HL-60 (cell line): Measurements from ENCODE around the gene GSTM1.

ENCODE experiments used
- DNase-seq, 2 experiments: peaks; one replicate each; pipeline ENCODE4 v3.0.0-alpha.2; 2010 to 2020; ENCODE audit warnings: low read depth in 1 of 2, low spot score in 1 of 2
- H3K27ac ChIP-seq: fragments of 250-450 bp; sonication (Bioruptor Pico); replicated peaks from 2 replicates; pipeline ENCODE4 v1.5.1; 2020; ENCODE audit warnings: mild to moderate bottlenecking, moderate library complexity
- H3K27me3 ChIP-seq: fragments of 250-450 bp; sonication (Bioruptor Pico); 2 replicates; pipeline ENCODE4 v1.5.1; 2021; ENCODE audit warnings: mild to moderate bottlenecking, moderate library complexity; ENCODE audit not compliant: insufficient read depth, poor library complexity, severe bottlenecking
- H3K4me3 ChIP-seq: replicated peaks from 2 replicates; pipeline ENCODE4 v1.5.1; 2011; ENCODE audit warnings: mild to moderate bottlenecking, control low read depth, low read length; ENCODE audit not compliant: insufficient read depth
- GABPA ChIP-seq: IDR thresholded peaks from 2 replicates; pipeline ENCODE4 v1.6.1; 2012; ENCODE audit warnings: low read depth
- POLR2AphosphoS5 ChIP-seq: IDR thresholded peaks from 2 replicates; pipeline ENCODE4 v1.6.1; 2012; ENCODE audit warnings: low read depth
- SPI1 ChIP-seq: IDR thresholded peaks from 2 replicates; pipeline ENCODE4 v1.6.1; 2012; ENCODE audit warnings: low read depth, mild to moderate bottlenecking, borderline replicate concordance
- TF ChIP-seq, protein P1 (sequence below): IDR thresholded peaks from one replicate; pipeline ENCODE4 v1.5.1; 2011; ENCODE audit warnings: low read length, control low read depth, inconsistent platforms; ENCODE audit not compliant: insufficient read depth
- TF ChIP-seq, protein P2 (sequence below): IDR thresholded peaks from 2 replicates; pipeline ENCODE4 v1.6.1; 2012; ENCODE audit warnings: low read depth; ENCODE audit not compliant: insufficient replicate concordance

The GSTM1 gene

DNA sequence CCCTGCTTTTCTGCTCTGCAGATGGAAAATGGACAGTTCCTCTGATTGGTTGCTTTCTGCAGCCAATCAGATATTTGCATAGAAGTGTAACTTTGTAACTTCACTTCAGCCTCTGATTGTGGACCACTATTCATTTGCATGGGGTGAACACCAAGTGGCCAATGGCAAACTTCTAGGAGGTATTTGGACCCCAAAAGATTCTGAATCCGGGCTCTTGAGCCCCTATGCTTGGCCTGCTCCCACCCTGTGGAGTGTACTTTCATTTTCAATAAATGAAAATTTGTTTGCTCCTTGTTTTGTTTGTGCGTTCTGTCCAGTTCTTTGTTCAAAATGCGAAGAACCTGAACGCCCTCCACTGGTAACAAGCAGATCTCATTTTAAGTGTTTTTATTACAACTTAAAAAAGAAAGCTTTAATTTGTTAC is 38.1 kb upstream of the GSTM1 start:
- no peak for TF ChIP-seq GABPA
- TF ChIP-seq, protein P1, sequence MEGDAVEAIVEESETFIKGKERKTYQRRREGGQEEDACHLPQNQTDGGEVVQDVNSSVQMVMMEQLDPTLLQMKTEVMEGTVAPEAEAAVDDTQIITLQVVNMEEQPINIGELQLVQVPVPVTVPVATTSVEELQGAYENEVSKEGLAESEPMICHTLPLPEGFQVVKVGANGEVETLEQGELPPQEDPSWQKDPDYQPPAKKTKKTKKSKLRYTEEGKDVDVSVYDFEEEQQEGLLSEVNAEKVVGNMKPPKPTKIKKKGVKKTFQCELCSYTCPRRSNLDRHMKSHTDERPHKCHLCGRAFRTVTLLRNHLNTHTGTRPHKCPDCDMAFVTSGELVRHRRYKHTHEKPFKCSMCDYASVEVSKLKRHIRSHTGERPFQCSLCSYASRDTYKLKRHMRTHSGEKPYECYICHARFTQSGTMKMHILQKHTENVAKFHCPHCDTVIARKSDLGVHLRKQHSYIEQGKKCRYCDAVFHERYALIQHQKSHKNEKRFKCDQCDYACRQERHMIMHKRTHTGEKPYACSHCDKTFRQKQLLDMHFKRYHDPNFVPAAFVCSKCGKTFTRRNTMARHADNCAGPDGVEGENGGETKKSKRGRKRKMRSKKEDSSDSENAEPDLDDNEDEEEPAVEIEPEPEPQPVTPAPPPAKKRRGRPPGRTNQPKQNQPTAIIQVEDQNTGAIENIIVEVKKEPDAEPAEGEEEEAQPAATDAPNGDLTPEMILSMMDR = no peak
- no peak for TF ChIP-seq POLR2AphosphoS5
- no peak for TF ChIP-seq SPI1
- TF ChIP-seq, protein P2, sequence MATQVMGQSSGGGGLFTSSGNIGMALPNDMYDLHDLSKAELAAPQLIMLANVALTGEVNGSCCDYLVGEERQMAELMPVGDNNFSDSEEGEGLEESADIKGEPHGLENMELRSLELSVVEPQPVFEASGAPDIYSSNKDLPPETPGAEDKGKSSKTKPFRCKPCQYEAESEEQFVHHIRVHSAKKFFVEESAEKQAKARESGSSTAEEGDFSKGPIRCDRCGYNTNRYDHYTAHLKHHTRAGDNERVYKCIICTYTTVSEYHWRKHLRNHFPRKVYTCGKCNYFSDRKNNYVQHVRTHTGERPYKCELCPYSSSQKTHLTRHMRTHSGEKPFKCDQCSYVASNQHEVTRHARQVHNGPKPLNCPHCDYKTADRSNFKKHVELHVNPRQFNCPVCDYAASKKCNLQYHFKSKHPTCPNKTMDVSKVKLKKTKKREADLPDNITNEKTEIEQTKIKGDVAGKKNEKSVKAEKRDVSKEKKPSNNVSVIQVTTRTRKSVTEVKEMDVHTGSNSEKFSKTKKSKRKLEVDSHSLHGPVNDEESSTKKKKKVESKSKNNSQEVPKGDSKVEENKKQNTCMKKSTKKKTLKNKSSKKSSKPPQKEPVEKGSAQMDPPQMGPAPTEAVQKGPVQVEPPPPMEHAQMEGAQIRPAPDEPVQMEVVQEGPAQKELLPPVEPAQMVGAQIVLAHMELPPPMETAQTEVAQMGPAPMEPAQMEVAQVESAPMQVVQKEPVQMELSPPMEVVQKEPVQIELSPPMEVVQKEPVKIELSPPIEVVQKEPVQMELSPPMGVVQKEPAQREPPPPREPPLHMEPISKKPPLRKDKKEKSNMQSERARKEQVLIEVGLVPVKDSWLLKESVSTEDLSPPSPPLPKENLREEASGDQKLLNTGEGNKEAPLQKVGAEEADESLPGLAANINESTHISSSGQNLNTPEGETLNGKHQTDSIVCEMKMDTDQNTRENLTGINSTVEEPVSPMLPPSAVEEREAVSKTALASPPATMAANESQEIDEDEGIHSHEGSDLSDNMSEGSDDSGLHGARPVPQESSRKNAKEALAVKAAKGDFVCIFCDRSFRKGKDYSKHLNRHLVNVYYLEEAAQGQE = no peak
- Histone ChIP-seq H3K4me3 (no peak overlapping the region), H3K27me3 (no peaks in the 10 kb centered on the region), H3K27ac (no peak overlapping the region)
- DNase-seq = no peak

DNA sequence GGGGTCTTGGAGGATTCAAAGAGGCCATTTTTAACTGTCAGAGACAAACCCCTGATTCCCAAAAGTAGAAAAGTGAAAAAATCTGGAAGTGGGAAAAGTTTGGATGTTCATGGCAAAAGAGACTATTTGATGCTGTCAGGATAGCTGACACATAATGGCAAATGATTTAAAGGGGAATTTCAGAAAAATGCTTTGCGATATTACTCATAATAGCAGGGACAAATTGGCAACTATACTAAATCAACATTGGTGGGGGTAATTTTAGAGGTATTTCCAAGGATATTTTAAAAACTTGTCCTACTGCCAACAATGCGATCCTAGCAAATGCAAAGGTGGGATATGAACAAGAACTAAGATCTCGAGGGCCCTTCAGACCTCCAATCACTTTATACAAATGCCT is 37.0 kb upstream of the GSTM1 start:
- H3K27me3 ChIP-seq = no peaks in the 10 kb centered on the region
- H3K4me3 ChIP-seq = no peak overlapping the region
- TF ChIP-seq GABPA (no peak), POLR2AphosphoS5 (no peak), SPI1 (no peak)
- TF ChIP-seq, protein P1 = no peak
- TF ChIP-seq, protein P2 = no peak
- H3K27ac ChIP-seq = no peak overlapping the region
- no peak for DNase-seq

GRCh38 chr1:109652402-109652801 is 35.2 kb upstream of the GSTM1 start:
- TF ChIP-seq POLR2AphosphoS5 (no peak), SPI1 (no peak), GABPA (no peak)
- TF ChIP-seq, protein P1 = no peak
- TF ChIP-seq, protein P2 = no peak
- Histone ChIP-seq H3K4me3 (no peak overlapping the region), H3K27ac (no peak overlapping the region), H3K27me3 (no peaks in the 10 kb centered on the region)
- no peak for DNase-seq
